Panc1 (cell line): ENCODE data around the gene RMND5B. TPM values are rescaled to one million over a fixed set of nuclear protein-coding genes. Genes with fewer than 3 reads are reported as not detected.

Experiments used
- ATAC-seq: fragments of 200-7000 bp; cut with Tn5 transposase; 2 replicates; pipeline ENCODE4 v1.9.1; 2020; ENCODE audit warnings: mild to moderate bottlenecking, moderate library complexity
- BruUV-seq: library from RNA; stranded (reverse); fragments of 400-500 nt; replicated peaks from 2 replicates; lab custom pipeline; 2021; lab: Mats Ljungman, UMichigan
- CTCF ChIA-PET: fragments of 300-600 bp; sonication (Branson Sonifier 250); formaldehyde crosslinking; loops from one replicate; lab custom pipeline; 2022; ENCODE audit warnings: antibody characterized with exemption; lab: Charles Lee
- POLR2A ChIA-PET: fragments of 300-600 bp; sonication (Branson Sonifier 250); formaldehyde crosslinking; loops from one replicate; lab custom pipeline; 2022; ENCODE audit warnings: antibody characterized with exemption; lab: Charles Lee
- DNase-seq: peaks from one replicate; pipeline ENCODE4 v3.0.0-alpha.2; 2010; ENCODE audit warnings: low read depth, low spot score
- H3K27ac ChIP-seq: 2 replicates; pipeline ENCODE4 v1.5.1; 2011; ENCODE audit warnings: mild to moderate bottlenecking, low read length, inconsistent platforms
- H3K27me3 ChIP-seq: fragments of 200-500 bp; sonication (Bioruptor generic); 2 replicates; pipeline ENCODE4 v1.6.0; 2014; ENCODE audit warnings: low read length, inconsistent platforms; ENCODE audit not compliant: control insufficient read depth, insufficient read depth
- H3K36me3 ChIP-seq: fragments of 200-500 bp; sonication (Bioruptor generic); 2 replicates; pipeline ENCODE4 v1.5.1; 2014; ENCODE audit warnings: inconsistent platforms, mild to moderate bottlenecking, low read length, moderate library complexity; ENCODE audit not compliant: control insufficient read depth, insufficient read depth
- H3K4me1 ChIP-seq: 2 replicates; pipeline ENCODE4 v1.5.1; 2011; ENCODE audit warnings: inconsistent platforms, mild to moderate bottlenecking, low read length, moderate library complexity; ENCODE audit not compliant: control insufficient read depth, insufficient read depth
- H3K4me3 ChIP-seq, 2 experiments: 2 replicates each; pipeline ENCODE4 v1.5.1; 2011 to 2012; ENCODE audit warnings: low read depth in 2 of 2, low read length in 2 of 2, mild to moderate bottlenecking in 2 of 2, inconsistent platforms in 1 of 2, moderate library complexity in 1 of 2
- H3K9me3 ChIP-seq: fragments of 200-500 bp; sonication (Bioruptor generic); 2 replicates; pipeline ENCODE4 v1.5.1; 2014; ENCODE audit warnings: low read depth, mild to moderate bottlenecking, inconsistent platforms, low read length, moderate library complexity; ENCODE audit not compliant: control insufficient read depth, insufficient read depth
- CTCF ChIP-seq: fragments of 450-650 bp; IDR thresholded peaks from 2 replicates; pipeline ENCODE4 v1.5.1; 2017; ENCODE audit warnings: mild to moderate bottlenecking
- POLR2AphosphoS5 ChIP-seq: IDR thresholded peaks from 2 replicates; pipeline ENCODE4 v1.6.1; 2012; ENCODE audit warnings: mild to moderate bottlenecking, low read depth, low read length, moderate library complexity
- REST ChIP-seq, 2 experiments: IDR thresholded peaks; 2 replicates each; pipeline ENCODE4 v1.6.1; 2011 to 2012; ENCODE audit warnings: low read depth in 2 of 2, control low read depth in 1 of 2, low read length in 1 of 2, mild to moderate bottlenecking in 1 of 2, moderate library complexity in 1 of 2; ENCODE audit not compliant: insufficient read depth in 1 of 2
- SIN3A ChIP-seq: IDR thresholded peaks from 2 replicates; pipeline ENCODE4 v1.6.1; 2012; ENCODE audit warnings: low read depth, mild to moderate bottlenecking, low read length, moderate library complexity, borderline replicate concordance; ENCODE audit not compliant: insufficient read depth
- TCF7L2 ChIP-seq: IDR thresholded peaks from 2 replicates; pipeline ENCODE4 v1.6.1; 2011; ENCODE audit warnings: mild to moderate bottlenecking, low read depth, low read length, inconsistent platforms
- in situ Hi-C: cut with HindIII; loops from 2 replicates; pipeline ENCODE4 v1.10.0; 2016; ENCODE audit warnings: low sequenced_read_pairs, low pct_unique_long_range_greater_than_20kb
- intact Hi-C: fragments of 100-400 bp; cut with micrococcal nuclease; formaldehyde crosslinking; loops from one replicate; pipeline ENCODE4 v1.10.0; 2022; ENCODE audit not compliant: unreplicated experiment
- total RNA-seq: library from RNA; stranded (reverse); gene quantifications from one replicate; pipeline ENCODE4 v1.2.1, GENCODE V29; 2021; ENCODE audit not compliant: unreplicated experiment

Gene RMND5B
- total RNA-seq, 1 experiment from 2014 or later = 40.8 TPM

GRCh38 chr5:178177569-178177968 lies 46.8 kb downstream of the RMND5B start:
- ChIA-PET CTCF (no interaction called here), POLR2A (no interaction called here)
- Histone ChIP-seq H3K27ac (no peak overlapping the region), H3K27me3 (no peaks in the 10 kb centered on the region), H3K4me1 (no peaks in the 10 kb centered on the region), H3K36me3 (no peaks in the 10 kb centered on the region), H3K9me3 (no peaks in the 10 kb centered on the region), H3K4me3 (no peak overlapping the region)
- no peak for DNase-seq
- TF ChIP-seq CTCF (no peak), TCF7L2 (no peak), REST (IDR thresholded peaks at IDR 0.05; ENCODE audit: insufficient read depth in 1 of 2, low read depth in 2 of 2, low read length in 1 of 2) (no peak), POLR2AphosphoS5 (no peak), SIN3A (no peak)
- no TSS peak for BruUV-seq
- ATAC-seq = no peak
- in situ Hi-C loops (no loop called here), intact Hi-C loops (no loop called here)

- no peaks in the 10 kb centered on the region for H3K4me1 ChIP-seq
- no peaks in the 10 kb centered on the region for H3K27me3 ChIP-seq
- ATAC-seq = no peak
- ChIA-PET POLR2A (no interaction called here), CTCF (no interaction called here)
- no peaks in the 10 kb centered on the region for H3K36me3 ChIP-seq
- intact Hi-C loops (no loop called here), in situ Hi-C loops (no loop called here)
- TF ChIP-seq SIN3A = no peak
- no peak for TF ChIP-seq POLR2AphosphoS5
- TF ChIP-seq REST (IDR thresholded peaks at IDR 0.05; ENCODE audit: insufficient read depth in 1 of 2, low read depth in 2 of 2, low read length in 1 of 2) = no peak
- TF ChIP-seq TCF7L2 = no peak
- no peak for TF ChIP-seq CTCF
- no TSS peak for BruUV-seq
- no peak overlapping the region for H3K4me3 ChIP-seq
- H3K9me3 ChIP-seq = no peaks in the 10 kb centered on the region
- DNase-seq = no peak
- no peak overlapping the region for H3K27ac ChIP-seq
Measured at GRCh38 chr5:178180141-178180863, 49.5 kb downstream of the RMND5B start.
